ENCODE data around the gene CCDC171. TPM values are rescaled to one million over a fixed set of nuclear protein-coding genes. Genes with fewer than 3 reads are reported as not detected.

The CCDC171 gene
- total RNA-seq, 2 donors from 2014 or later = 2.0 to 7.6 TPM

DNA sequence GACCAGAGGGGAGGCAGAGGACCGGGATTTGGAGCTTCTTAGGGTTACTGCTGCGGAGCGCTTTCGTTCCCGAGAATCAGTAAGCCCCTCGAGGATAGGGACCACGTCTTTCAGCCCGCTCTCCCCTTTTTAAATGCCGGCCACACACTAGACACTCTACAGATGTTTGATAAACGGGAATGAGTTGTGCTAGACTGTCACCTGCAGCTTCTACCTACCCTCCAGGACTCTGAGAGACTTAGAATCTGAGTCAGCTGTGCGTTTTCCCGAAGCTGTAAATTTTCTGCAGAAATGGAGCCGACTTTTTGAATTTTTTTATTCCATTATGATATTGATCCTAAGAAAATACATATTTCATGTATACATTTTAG, 670 bp downstream of the CCDC171 start:
- no peak for DNase-seq (ENCODE audit: low spot score)
- WGBS = under 1% methylated on average over 13 of the region's 13 CpGs
- H3K36me3 ChIP-seq = no peaks in the 10 kb centered on the region
- no peaks in the 10 kb centered on the region for H3K4me1 ChIP-seq (replicated peaks)
- peak overlapping the region; percentile 57 to 66 for H3K4me3 ChIP-seq
- H3K27me3 ChIP-seq (replicated peaks; ENCODE audit: insufficient read depth) = no peaks in the 10 kb centered on the region
- intact Hi-C loops (cut with DNase I) = loop anchor here (2.0 to 5.0 kb wide), 2 partner anchors 43 to 131 kb away; partner anchors contain the start of genes PSIP1 and SNAPC3
- peak overlapping the region; percentile 79 to 82 for H3K27ac ChIP-seq
- TF ChIP-seq POLR2A (IDR thresholded peaks at IDR 0.05) (no peak), POLR2AphosphoS5 (IDR thresholded peaks at IDR 0.05) (no peak)
- TF ChIP-seq, protein P1, sequence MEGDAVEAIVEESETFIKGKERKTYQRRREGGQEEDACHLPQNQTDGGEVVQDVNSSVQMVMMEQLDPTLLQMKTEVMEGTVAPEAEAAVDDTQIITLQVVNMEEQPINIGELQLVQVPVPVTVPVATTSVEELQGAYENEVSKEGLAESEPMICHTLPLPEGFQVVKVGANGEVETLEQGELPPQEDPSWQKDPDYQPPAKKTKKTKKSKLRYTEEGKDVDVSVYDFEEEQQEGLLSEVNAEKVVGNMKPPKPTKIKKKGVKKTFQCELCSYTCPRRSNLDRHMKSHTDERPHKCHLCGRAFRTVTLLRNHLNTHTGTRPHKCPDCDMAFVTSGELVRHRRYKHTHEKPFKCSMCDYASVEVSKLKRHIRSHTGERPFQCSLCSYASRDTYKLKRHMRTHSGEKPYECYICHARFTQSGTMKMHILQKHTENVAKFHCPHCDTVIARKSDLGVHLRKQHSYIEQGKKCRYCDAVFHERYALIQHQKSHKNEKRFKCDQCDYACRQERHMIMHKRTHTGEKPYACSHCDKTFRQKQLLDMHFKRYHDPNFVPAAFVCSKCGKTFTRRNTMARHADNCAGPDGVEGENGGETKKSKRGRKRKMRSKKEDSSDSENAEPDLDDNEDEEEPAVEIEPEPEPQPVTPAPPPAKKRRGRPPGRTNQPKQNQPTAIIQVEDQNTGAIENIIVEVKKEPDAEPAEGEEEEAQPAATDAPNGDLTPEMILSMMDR (IDR thresholded peaks at IDR 0.05) = no peak
- no peaks in the 10 kb centered on the region for H3K9me3 ChIP-seq

GRCh38 chr9:15570769-15571168, 17.9 kb downstream of the CCDC171 start:
- TF ChIP-seq POLR2AphosphoS5 (IDR thresholded peaks at IDR 0.05) (no peak), POLR2A (IDR thresholded peaks at IDR 0.05) (no peak)
- TF ChIP-seq, protein P1 (IDR thresholded peaks at IDR 0.05) = no peak

DNA sequence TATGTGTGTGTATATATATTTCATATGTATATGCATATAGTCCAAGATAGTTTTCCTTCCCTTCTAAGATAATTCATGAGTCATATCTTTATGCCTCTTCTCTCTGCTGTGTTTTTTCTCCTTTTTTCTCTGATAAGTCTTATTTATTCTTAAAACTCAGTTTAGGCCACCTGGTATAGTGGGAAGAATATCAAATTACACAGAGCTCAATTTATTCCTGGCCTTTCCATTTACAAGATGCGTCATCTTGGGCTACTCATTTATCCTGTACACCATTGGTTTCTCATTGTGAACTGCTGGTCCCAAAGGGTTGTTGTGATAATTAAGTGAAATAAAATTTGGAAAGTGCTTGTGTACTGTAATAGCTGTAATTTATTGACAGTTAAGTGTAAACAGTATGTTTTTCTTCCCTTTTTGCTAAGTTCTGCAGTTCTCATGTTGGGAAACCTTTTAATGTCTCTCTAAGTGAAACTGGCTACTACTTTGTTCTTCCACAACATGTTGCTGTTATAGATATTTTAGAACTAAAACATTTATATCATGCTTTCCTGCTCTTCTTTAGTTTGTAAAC, 19.4 kb downstream of the CCDC171 start:
- WGBS = 92% methylated on average over 1 of the region's 1 CpG
- Histone ChIP-seq H3K4me1 (replicated peaks) (no peaks in the 10 kb centered on the region), H3K36me3 (no peaks in the 10 kb centered on the region), H3K27me3 (replicated peaks; ENCODE audit: insufficient read depth) (no peaks in the 10 kb centered on the region), H3K9me3 (no peaks in the 10 kb centered on the region), H3K4me3 (no peak overlapping the region), H3K27ac (no peak overlapping the region)
- TF ChIP-seq POLR2A (IDR thresholded peaks at IDR 0.05) = no peak
- TF ChIP-seq POLR2AphosphoS5 (IDR thresholded peaks at IDR 0.05) = no peak
- TF ChIP-seq, protein P1 (IDR thresholded peaks at IDR 0.05) = no peak
- intact Hi-C loops (cut with DNase I) = no loop called here
- no peak for DNase-seq (ENCODE audit: low spot score)

More at GRCh38 chr9:15570769-15571168, 17.9 kb downstream of the CCDC171 start:
- intact Hi-C loops (cut with DNase I) = no loop called here
- no peak overlapping the region for H3K4me3 ChIP-seq
- no peaks in the 10 kb centered on the region for H3K36me3 ChIP-seq
- H3K4me1 ChIP-seq (replicated peaks) = no peaks in the 10 kb centered on the region
- H3K9me3 ChIP-seq = no peaks in the 10 kb centered on the region
- H3K27ac ChIP-seq = no peak overlapping the region
- WGBS = 94% methylated on average over 2 of the region's 2 CpGs
- no peaks in the 10 kb centered on the region for H3K27me3 ChIP-seq (replicated peaks; ENCODE audit: insufficient read depth)
- no peak for DNase-seq (ENCODE audit: low spot score)

DNA sequence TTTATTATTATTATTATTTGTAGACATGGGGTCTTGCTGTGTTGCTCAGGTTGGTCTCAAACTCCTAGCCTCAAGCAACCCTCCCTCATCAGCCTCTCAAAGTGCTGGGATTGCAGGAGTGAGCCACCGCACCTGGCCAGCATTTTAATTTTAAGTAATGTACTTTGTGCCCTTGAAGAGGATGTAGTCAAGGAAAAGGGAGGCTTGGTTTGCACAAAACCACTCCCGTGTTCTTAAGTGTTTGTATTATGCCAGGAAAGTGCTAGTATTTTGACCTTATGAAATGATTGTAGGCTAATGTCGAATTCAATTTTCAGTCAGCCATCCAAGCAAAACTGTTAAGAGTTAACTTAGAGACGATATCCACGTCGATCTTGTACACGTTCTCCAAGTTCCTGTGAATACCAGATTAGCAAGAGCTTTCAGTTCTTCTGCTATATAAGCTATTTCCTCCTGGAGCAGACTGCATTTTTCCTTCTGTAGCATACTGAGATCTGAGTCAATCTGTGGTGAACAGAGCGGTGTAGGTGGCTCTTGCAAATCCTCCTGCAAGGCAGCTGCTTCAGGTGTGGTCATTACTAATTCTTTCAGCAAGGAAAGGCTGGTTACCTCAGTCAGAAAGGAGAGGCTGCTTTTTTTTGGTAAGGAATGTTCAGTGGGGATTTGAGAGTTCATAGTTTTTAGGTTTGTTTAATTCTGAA, 23.7 kb downstream of the CCDC171 start:
- no peak for DNase-seq (ENCODE audit: low spot score)
- no peak overlapping the region for H3K4me3 ChIP-seq
- no peak overlapping the region for H3K27ac ChIP-seq
- TF ChIP-seq, protein P1 (IDR thresholded peaks at IDR 0.05) = no peak
- TF ChIP-seq POLR2AphosphoS5 (IDR thresholded peaks at IDR 0.05) (no peak), POLR2A (IDR thresholded peaks at IDR 0.05) (no peak)
- H3K27me3 ChIP-seq (replicated peaks; ENCODE audit: insufficient read depth) = no peaks in the 10 kb centered on the region
- WGBS = 60% methylated on average over 8 of the region's 8 CpGs
- no peaks in the 10 kb centered on the region for H3K9me3 ChIP-seq
- no peaks in the 10 kb centered on the region for H3K4me1 ChIP-seq (replicated peaks)
- no peaks in the 10 kb centered on the region for H3K36me3 ChIP-seq
- intact Hi-C loops (cut with DNase I) = no loop called here

- H3K27me3 ChIP-seq (replicated peaks; ENCODE audit: insufficient read depth) = no peaks in the 10 kb centered on the region
- no peak overlapping the region for H3K27ac ChIP-seq
- H3K4me3 ChIP-seq = no peak overlapping the region
- WGBS = 81% methylated on average over 6 of the region's 6 CpGs
- TF ChIP-seq POLR2A (IDR thresholded peaks at IDR 0.05) (no peak), POLR2AphosphoS5 (IDR thresholded peaks at IDR 0.05) (no peak)
- TF ChIP-seq, protein P1 (IDR thresholded peaks at IDR 0.05) = no peak
- H3K4me1 ChIP-seq (replicated peaks) = no peaks in the 10 kb centered on the region
- DNase-seq (ENCODE audit: low spot score) = no peak
- intact Hi-C loops (cut with DNase I) = no loop called here
- H3K36me3 ChIP-seq = no peaks in the 10 kb centered on the region
- no peaks in the 10 kb centered on the region for H3K9me3 ChIP-seq
Observed at GRCh38 chr9:15578714-15579113, 25.9 kb downstream of the CCDC171 start.

Measured in prostate gland (tissue), 2 donors.